ENCODE results near the gene MYH6. TPM values are rescaled to one million over a fixed set of nuclear protein-coding genes. Genes with fewer than 3 reads are reported as not detected.

Gene MYH6
- total and polyA plus RNA-seq, 2 of the 13 experiments (the other 11 are each of a cell fraction or from before 2014, with no cell fraction given) = 0.01 TPM; not detected in 1

MicroRNAs within 50 kb of the gene (microRNA counts, 767-probe panel; counts per million panel counts)
- microRNA hsa-miR-208a = not detected
- not detected for microRNA hsa-miR-208b

Small RNA genes lying within 50 kb of the gene (microRNA-seq; reads per million reads assigned to microRNA genes)
- not detected for gene MIR208A
- not detected for gene MIR208B

Small RNA genes lying within 50 kb of the gene (small RNA-seq; reads per million reads assigned to genes)
- gene MIR208A (ENCODE audit: insufficient read depth in 2 of 3, insufficient read length in 3 of 3, low read depth in 2 of 3, low replicate concordance in 1 of 3) = 0 reads per million in 3 experiments
- 0 to 4.8 (median 0.65) reads per million in 3 experiments for gene MIR208B (ENCODE audit: insufficient read depth in 2 of 3, insufficient read length in 3 of 3, low read depth in 2 of 3, low replicate concordance in 1 of 3)

Other genes with a start within 250 kb of the MYH6 start
- gene SLC7A8, start 224.6 kb downstream of the MYH6 start, total RNA-seq (2016; rRNA removed; fragmentation: Illumina TruSeq; extraction: Trizol) = not detected in 2 replicates
- 0.03 and 0.25 TPM in 2 replicates for gene SLC7A8, start 224.6 kb downstream of the MYH6 start, polyA plus RNA-seq (2011; rRNA removed)
- gene RNF212B, start 170.3 kb downstream of the MYH6 start, total RNA-seq (2016; rRNA removed; fragmentation: Illumina TruSeq; extraction: Trizol) = not detected in 2 replicates
- 0.05 TPM in 1 of 2 replicates, not detected in the other for gene RNF212B, start 170.3 kb downstream of the MYH6 start, polyA plus RNA-seq (2011; rRNA removed)
- gene HOMEZ, start 122.1 kb downstream of the MYH6 start, total RNA-seq (2016; rRNA removed; fragmentation: Illumina TruSeq; extraction: Trizol) = 13.6 and 14.5 TPM in 2 replicates
- gene HOMEZ, start 122.1 kb downstream of the MYH6 start, polyA plus RNA-seq (2011; rRNA removed) = 31.8 and 35.0 TPM in 2 replicates
- gene PPP1R3E, start 105.4 kb downstream of the MYH6 start, total RNA-seq (2016; rRNA removed; fragmentation: Illumina TruSeq; extraction: Trizol) = 8.3 and 16.5 TPM in 2 replicates
- 22.5 and 26.5 TPM in 2 replicates for gene PPP1R3E, start 105.4 kb downstream of the MYH6 start, polyA plus RNA-seq (2011; rRNA removed)
- gene BCL2L2, start 101.4 kb downstream of the MYH6 start, total RNA-seq (2016; rRNA removed; fragmentation: Illumina TruSeq; extraction: Trizol) = 26.6 and 28.1 TPM in 2 replicates
- 49.8 and 58.5 TPM in 2 replicates for gene BCL2L2, start 101.4 kb downstream of the MYH6 start, polyA plus RNA-seq (2011; rRNA removed)
- 173 and 233 TPM in 2 replicates for gene PABPN1, start 86.8 kb downstream of the MYH6 start, total RNA-seq (2016; rRNA removed; fragmentation: Illumina TruSeq; extraction: Trizol)
- gene PABPN1, start 86.8 kb downstream of the MYH6 start, polyA plus RNA-seq (2011; rRNA removed) = 524 and 560 TPM in 2 replicates
- 0.48 and 0.95 TPM in 2 replicates for gene SLC22A17, start 55.4 kb downstream of the MYH6 start, total RNA-seq (2016; rRNA removed; fragmentation: Illumina TruSeq; extraction: Trizol)
- 1.1 and 1.8 TPM in 2 replicates for gene SLC22A17, start 55.4 kb downstream of the MYH6 start, polyA plus RNA-seq (2011; rRNA removed)
- not detected in 2 replicates for gene EFS, start 43.1 kb downstream of the MYH6 start, total RNA-seq (2016; rRNA removed; fragmentation: Illumina TruSeq; extraction: Trizol)
- gene EFS, start 43.1 kb downstream of the MYH6 start, polyA plus RNA-seq (2011; rRNA removed) = not detected in 2 replicates
- not detected in 2 replicates for gene IL25, start 35.5 kb downstream of the MYH6 start, total RNA-seq (2016; rRNA removed; fragmentation: Illumina TruSeq; extraction: Trizol)
- not detected in 2 replicates for gene IL25, start 35.5 kb downstream of the MYH6 start, polyA plus RNA-seq (2011; rRNA removed)
- gene CMTM5, start 31.2 kb downstream of the MYH6 start, total RNA-seq (2016; rRNA removed; fragmentation: Illumina TruSeq; extraction: Trizol) = not detected in 2 replicates
- gene CMTM5, start 31.2 kb downstream of the MYH6 start, polyA plus RNA-seq (2011; rRNA removed) = not detected in 2 replicates
- gene MYH7, start 27.4 kb upstream of the MYH6 start, total RNA-seq (2016; rRNA removed; fragmentation: Illumina TruSeq; extraction: Trizol) = 0.04 TPM in 1 of 2 replicates, not detected in the other
- 0.01 and 0.04 TPM in 2 replicates for gene MYH7, start 27.4 kb upstream of the MYH6 start, polyA plus RNA-seq (2011; rRNA removed)
- gene NGDN, start 61.4 kb upstream of the MYH6 start, total RNA-seq (2016; rRNA removed; fragmentation: Illumina TruSeq; extraction: Trizol) = 216 and 241 TPM in 2 replicates
- gene NGDN, start 61.4 kb upstream of the MYH6 start, polyA plus RNA-seq (2011; rRNA removed) = 131 and 154 TPM in 2 replicates
- gene ZFHX2, start 143.5 kb upstream of the MYH6 start, total RNA-seq (2016; rRNA removed; fragmentation: Illumina TruSeq; extraction: Trizol) = 0.44 and 0.49 TPM in 2 replicates
- 0.17 and 0.24 TPM in 2 replicates for gene ZFHX2, start 143.5 kb upstream of the MYH6 start, polyA plus RNA-seq (2011; rRNA removed)
- gene THTPA, start 148.0 kb upstream of the MYH6 start, total RNA-seq (2016; rRNA removed; fragmentation: Illumina TruSeq; extraction: Trizol) = 7.1 and 7.4 TPM in 2 replicates
- 8.2 and 8.7 TPM in 2 replicates for gene THTPA, start 148.0 kb upstream of the MYH6 start, polyA plus RNA-seq (2011; rRNA removed)
- 39.4 and 96.9 TPM in 2 replicates for gene AP1G2, start 159.5 kb upstream of the MYH6 start, total RNA-seq (2016; rRNA removed; fragmentation: Illumina TruSeq; extraction: Trizol)
- gene AP1G2, start 159.5 kb upstream of the MYH6 start, polyA plus RNA-seq (2011; rRNA removed) = 611 and 685 TPM in 2 replicates
- 0.14 and 0.22 TPM in 2 replicates for gene JPH4, start 170.5 kb upstream of the MYH6 start, total RNA-seq (2016; rRNA removed; fragmentation: Illumina TruSeq; extraction: Trizol)
- 0.08 and 0.16 TPM in 2 replicates for gene JPH4, start 170.5 kb upstream of the MYH6 start, polyA plus RNA-seq (2011; rRNA removed)
- 2,867 and 3,021 TPM in 2 replicates for gene DHRS2, start 228.1 kb upstream of the MYH6 start, total RNA-seq (2016; rRNA removed; fragmentation: Illumina TruSeq; extraction: Trizol)
- 1,596 and 1,621 TPM in 2 replicates for gene DHRS2, start 228.1 kb upstream of the MYH6 start, polyA plus RNA-seq (2011; rRNA removed)